ENCODE results near the gene DCLK1.

The DCLK1 gene

DNA sequence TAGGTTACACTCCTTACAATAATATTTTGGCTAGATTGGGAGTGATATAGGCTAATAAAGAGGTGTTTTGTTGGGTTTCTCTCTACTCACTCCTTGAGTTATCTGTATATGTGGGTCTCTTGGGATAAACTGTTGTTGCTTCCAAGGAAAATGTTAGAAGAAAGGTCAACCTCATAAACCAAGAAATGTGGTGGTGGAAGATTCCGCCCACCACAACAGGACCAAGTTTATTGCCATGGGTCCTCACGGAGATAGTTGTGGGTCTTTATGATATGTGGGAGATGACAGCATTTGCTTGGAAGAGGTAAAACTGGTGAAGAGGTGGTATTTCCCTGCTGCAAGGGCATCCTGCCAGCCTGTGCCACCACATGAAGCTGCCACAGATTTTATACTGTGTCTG is 259.6 kb downstream of the DCLK1 start:
- no peak for DNase-seq

GRCh38 chr13:35866801-35867200 is 264.4 kb downstream of the DCLK1 start:
- DNase-seq: no peak

GRCh38 chr13:35865341-35866240 is 265.6 kb downstream of the DCLK1 start:
- no peak for DNase-seq

DNA sequence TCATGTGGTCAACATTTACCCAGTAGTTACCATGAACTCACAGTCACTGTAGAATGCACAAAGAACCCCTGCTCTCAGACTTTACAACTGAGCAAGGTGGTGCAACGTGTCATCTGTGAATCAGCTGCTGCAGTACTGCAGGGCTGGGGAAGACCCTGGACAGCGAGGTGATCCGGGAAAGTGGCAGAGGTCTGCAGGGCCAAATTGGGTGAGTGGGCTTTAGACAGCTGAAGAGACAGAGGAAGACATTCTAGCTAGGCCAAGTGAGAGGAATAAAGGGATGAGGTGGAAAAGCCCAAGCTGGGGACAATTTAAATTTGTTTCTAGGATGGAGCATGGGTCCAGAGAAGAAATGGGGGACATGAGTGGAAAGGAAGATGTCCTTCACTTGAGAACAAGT is 270.5 kb downstream of the DCLK1 start:
- no peak for DNase-seq

DNA sequence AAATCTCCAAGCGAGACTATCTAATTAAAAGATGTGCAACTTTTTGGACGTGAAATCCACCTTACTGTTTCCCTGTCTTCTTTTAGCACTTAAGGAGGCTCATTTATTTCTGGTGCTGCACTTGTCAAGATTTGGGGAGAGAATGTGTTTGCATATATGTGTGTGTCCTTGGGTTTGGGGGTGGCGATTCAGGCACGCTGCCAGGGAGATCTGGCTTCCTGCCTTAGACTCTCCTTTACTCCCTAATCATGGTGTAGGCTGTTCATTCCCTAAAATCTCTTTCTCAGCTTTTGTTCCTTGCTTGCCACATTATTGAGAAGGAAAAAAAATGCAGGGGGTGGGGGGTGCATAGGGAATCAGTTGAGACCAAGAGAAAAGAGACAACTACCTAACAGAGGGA is 271.2 kb downstream of the DCLK1 start:
- DNase-seq: peak in 7 of 58 donors; percentile 10 to 30 (median 20)

GRCh38 chr13:35858665-35859064 is 272.5 kb downstream of the DCLK1 start:
- no peak for DNase-seq

GRCh38 chr13:35857769-35858168 is 273.4 kb downstream of the DCLK1 start:
- no peak for DNase-seq

DNA sequence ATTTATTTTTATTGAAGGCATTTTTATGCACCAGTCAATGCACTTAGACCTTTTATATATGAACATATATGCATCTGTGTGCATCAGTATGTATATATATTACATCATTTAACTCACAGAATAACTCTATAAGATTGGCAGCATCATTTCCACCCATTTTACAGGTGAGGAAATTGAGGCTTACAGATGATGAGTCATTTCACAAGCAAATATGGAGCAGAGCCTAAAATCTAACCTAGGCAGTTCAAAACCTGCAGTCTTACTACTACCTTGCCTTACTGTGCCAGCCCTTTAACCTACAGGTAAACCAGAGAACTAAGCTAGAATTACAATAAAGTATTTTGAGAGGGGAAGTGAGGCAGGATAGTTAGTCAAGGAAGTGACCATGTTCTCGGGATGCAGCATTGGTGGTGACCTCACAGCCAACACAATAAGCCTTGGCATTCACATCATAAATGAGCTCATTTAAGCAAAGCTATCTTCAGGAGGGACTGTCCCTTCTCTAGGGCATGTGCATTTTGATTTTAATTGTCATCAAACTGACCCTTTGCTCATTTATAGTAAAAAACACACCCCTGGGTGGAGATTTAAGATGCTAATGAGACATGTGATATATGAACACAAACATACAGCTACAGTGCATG is 274.3 kb downstream of the DCLK1 start:
- DNase-seq: no peak

DNA sequence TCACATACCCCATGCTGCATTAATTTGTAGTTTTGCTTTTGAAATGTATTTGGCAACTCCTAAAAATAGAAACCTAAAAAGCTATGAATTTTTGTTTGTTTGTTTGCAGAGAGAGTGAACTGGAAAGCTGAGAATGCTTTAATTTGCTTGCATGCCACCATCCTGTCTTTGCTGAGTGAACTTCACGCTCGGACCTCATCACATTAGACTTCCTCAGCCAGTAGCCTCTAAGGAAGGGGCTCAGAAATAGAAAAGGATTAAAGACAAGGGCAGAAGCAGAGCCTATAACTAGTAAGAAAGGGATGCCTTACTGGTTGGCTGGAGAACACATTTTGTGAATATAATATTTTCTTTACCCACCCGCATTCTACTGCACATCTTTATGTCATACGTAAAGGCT is 275.1 kb downstream of the DCLK1 start:
- no peak for DNase-seq

GRCh38 chr13:35855531-35856019 is 275.6 kb downstream of the DCLK1 start:
- peak in 15 of 58 donors; percentile 12 to 53 (median 24) for DNase-seq

- peak in 1 of 58 donors; percentile 5 for DNase-seq
These were observed 276.9 kb downstream of the DCLK1 start for GRCh38 chr13:35854286-35854685.

- DNase-seq: no peak
These were observed 279.3 kb downstream of the DCLK1 start for GRCh38 chr13:35851881-35852280.

DNA sequence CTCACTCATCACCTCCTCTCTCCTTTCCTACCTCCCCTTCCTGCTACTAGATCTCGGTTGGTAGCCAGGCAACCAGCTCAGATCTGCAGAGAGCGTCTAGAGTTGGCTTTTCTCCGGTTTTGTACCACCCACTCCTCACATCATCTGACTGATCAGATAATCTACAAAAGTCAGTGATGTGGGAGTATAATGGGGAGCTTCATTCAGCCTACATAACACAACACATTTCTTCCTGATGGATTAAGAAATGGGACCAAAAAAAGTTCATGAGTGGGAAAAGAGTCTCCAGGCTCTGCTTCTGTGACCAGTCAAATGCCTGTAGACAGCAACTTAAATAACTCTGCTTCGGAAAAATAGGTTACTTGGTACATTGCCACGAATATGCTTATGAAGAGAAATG is 279.8 kb downstream of the DCLK1 start:
- DNase-seq: peak in 12 of 58 donors; percentile 11 to 53 (median 26)

DNA sequence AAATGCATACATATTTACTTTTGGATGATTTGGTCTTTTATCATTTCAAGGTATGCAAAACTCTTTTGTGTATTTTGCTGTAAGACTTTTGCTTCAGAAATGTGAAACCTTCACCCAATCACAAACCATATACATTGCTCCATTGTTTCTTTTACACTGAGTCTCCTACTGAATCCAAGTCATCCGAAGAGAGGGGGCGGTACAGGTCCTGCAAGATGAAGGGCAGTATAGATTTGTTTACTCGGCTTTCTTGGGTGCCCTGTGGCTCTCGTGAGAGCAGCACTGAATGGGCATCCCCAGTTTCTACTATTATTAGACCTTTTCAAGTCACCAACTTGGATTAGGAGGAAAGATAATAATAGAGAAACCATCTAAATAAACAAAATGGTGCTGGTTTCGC is 280.6 kb downstream of the DCLK1 start:
- no peak for DNase-seq

DNA sequence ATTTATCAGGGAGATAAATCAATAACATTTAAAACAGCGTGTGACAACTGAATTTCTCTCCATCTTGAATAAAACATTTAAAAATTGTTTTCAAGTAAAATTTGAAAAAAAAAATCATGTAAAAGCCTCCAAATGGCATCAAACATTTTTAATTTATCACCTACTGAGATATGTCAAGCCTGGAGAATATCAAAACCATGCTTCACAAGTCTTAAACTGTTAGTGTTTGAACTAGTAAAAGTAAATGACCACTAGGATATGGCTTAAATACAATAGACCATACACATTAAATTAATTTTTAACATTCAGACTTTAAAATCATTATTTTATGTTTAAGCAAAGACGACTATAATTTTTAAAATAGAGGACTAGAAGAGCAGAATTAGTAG is 281.9 kb downstream of the DCLK1 start:
- DNase-seq: no peak

DNA sequence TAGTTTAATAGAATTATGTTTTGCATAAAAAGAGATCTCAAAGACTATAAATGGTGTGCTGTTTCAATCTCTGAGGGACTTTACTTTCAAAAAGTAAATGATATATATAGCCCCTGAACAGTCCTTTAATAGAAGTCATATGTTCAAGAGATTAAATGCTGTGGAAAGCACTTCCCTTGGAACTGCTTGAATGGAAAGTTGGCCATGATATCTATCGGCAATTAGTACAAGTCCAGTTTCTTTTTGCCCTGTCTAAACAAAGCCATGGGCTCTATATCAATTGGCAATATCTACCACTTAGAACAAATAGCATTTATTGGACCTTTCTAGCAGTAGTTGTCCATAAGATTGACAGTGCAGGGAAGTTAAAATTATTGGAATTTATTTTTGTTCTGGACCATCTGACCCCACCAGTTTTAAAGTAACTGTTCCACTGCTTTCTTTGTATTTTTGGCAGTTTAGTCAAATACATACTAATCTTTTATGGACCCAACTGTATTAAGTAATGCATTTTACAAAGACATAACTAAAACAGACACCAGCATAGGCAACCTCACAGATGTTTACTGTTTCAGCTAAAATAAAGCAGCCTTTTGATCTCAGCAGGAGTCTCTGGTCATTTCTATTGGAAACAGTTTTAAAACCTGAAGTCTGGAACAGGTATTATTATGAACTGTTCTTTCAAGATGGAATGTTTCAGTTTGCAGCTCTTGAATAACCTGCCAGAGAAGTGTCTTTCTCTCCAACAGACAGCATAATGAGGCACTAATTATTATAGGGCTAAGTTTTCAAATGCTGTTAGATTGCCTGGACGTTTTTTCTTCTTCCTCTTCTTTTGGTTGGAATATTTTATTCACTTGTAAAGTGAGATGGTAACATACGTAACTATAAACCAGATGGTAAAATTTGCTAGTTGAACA is 282.6 kb downstream of the DCLK1 start:
- no peak for DNase-seq

DNA sequence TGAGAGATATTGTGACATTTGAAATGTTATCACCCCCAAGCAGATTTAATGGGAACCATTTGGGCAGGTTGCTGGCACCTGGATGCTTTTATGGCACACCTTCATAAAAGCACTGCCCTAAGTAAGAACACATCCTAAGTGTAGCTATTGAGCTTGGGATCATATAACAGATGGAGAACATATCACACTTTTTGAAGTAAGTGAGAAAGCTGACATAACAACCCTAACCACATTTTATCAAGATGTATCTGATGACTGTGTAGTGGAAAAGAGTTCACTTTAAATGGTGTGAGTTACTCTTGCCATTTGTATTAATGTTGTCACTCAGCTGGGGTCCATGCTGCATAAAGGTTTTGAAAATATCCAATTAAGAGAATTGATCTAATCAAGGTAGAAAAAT is 287.9 kb downstream of the DCLK1 start:
- no peak for DNase-seq

DNA sequence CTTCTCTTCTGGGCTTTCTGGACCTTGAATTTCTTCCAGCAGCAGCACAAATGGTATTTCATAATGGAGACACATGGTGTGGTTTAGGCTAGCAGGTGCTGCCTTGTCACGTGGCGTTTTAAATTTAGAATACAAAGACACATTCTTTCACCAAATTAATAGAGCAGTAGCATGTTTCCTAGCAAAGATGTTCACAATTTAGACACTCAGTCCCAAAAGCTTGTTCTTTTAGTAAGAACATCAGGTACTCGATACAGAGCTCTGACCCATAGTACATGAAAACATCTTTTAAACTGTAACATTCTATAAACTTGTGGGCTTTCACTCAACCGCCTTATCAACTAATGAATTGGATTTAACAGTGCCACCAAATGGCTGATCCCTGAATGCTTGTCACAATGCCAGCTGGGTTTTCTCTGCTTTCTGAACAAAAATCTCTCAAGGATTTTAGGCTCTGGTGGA is 290.1 kb downstream of the DCLK1 start:
- peak in 25 of 58 donors; percentile 2 to 81 (median 39) for DNase-seq

GRCh38 chr13:35839806-35840205 is 291.4 kb downstream of the DCLK1 start:
- DNase-seq: peak in 24 of 58 donors; percentile 9 to 68 (median 28)

GRCh38 chr13:35838356-35838755 is 292.8 kb downstream of the DCLK1 start:
- no peak for DNase-seq

GRCh38 chr13:35836446-35836845 is 294.7 kb downstream of the DCLK1 start:
- no peak for DNase-seq
